Measurements from ENCODE around the gene IFNL3.
"Not testable (repeated sequence)": the region's sequence is repeated elsewhere in the genome, so short reads cannot be mapped to it uniquely, and the experiment has no call there.

IFNL3 gene

GRCh38 chr19:39270036-39270871 lies 25.4 kb upstream of the IFNL3 start:
- no peak overlapping the region for H3K4me3 ChIP-seq (ENCODE audit: low read length)
- no peak for DNase-seq (ENCODE audit: low read depth)
- TF ChIP-seq CTCF (conservative IDR thresholded peaks at IDR 0.05; ENCODE audit: low read depth, low read length), result no peak

- not testable (repeated sequence) for H3K4me3 ChIP-seq (ENCODE audit: low read length); DNase-seq (ENCODE audit: low read depth)
Observed at GRCh38 chr19:39269369-39269768, 24.6 kb upstream of the IFNL3 start.

- DNase-seq (ENCODE audit: low read depth); H3K4me3 ChIP-seq (ENCODE audit: low read length): not testable (repeated sequence)
Observed at GRCh38 chr19:39268531-39269223, 23.9 kb upstream of the IFNL3 start.

GRCh38 chr19:39268085-39268484 lies 23.3 kb upstream of the IFNL3 start, which contains the start of gene IFNL2:
TSS of gene IFNL2 (plus strand) at chr19:39268396. CDS start at chr19:39268569, 173 bp downstream.
- not testable (repeated sequence) for H3K4me3 ChIP-seq (ENCODE audit: low read length); DNase-seq (ENCODE audit: low read depth)

- no peak overlapping the region for H3K4me3 ChIP-seq (ENCODE audit: low read length)
- no peak for DNase-seq (ENCODE audit: low read depth)
- TF ChIP-seq CTCF (conservative IDR thresholded peaks at IDR 0.05; ENCODE audit: low read depth, low read length), result no peak
Observed at GRCh38 chr19:39265321-39265916, 20.6 kb upstream of the IFNL3 start.

- no peak overlapping the region for H3K4me3 ChIP-seq (ENCODE audit: low read length)
- TF ChIP-seq CTCF (conservative IDR thresholded peaks at IDR 0.05; ENCODE audit: low read depth, low read length), result peak; percentile 4
Observed at GRCh38 chr19:39264306-39265290, 19.8 kb upstream of the IFNL3 start.

GRCh38 chr19:39263912-39264305 lies 19.1 kb upstream of the IFNL3 start:
- TF ChIP-seq CTCF (conservative IDR thresholded peaks at IDR 0.05; ENCODE audit: low read depth, low read length), result no peak
- no peak for DNase-seq (ENCODE audit: low read depth)
- H3K4me3 ChIP-seq (ENCODE audit: low read length), result no peak overlapping the region

More at GRCh38 chr19:39264306-39265290, 19.8 kb upstream of the IFNL3 start:
- DNase-seq (ENCODE audit: low read depth), result no peak

- TF ChIP-seq CTCF (conservative IDR thresholded peaks at IDR 0.05; ENCODE audit: low read depth, low read length), result no peak
- no peak for DNase-seq (ENCODE audit: low read depth)
- no peak overlapping the region for H3K4me3 ChIP-seq (ENCODE audit: low read length)
Observed at GRCh38 chr19:39262496-39262895, 17.7 kb upstream of the IFNL3 start.

Measured in retinal pigment epithelial cell (primary cell).